OCI-M1 (cell line): ENCODE data around the gene RAD54L.
"Not testable (repeated sequence)": the region's sequence is repeated elsewhere in the genome, so short reads cannot be mapped to it uniquely, and the experiment has no call there.

Experiments
- DNase-seq: peaks from one replicate; lab custom pipeline; 2025; lab: John Stamatoyannopoulos, UW

The RAD54L gene

GRCh38 chr1:46241733-46242132 lies 5.8 kb upstream of the RAD54L start:
- DNase-seq = not testable (repeated sequence)

DNA sequence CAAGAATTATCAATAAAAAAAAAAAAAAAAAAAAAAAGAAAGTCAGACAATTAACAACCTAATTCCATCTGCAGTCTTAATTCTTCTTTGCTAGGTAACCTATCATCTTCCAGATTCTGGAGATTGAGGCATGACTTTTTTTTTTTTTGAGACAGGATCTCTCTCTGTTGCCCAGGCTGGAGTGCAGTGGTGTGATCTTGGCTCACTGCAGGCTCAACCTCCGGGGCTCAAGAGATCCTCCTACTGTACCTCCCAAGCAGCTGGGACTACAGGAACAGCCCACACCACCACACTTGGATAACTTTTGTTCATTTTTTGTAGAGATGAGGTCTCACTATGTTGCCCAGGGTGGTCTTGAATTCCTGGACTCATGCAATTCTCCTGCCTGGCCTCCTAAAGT lies 4.6 kb upstream of the RAD54L start:
- no peak for DNase-seq

DNA sequence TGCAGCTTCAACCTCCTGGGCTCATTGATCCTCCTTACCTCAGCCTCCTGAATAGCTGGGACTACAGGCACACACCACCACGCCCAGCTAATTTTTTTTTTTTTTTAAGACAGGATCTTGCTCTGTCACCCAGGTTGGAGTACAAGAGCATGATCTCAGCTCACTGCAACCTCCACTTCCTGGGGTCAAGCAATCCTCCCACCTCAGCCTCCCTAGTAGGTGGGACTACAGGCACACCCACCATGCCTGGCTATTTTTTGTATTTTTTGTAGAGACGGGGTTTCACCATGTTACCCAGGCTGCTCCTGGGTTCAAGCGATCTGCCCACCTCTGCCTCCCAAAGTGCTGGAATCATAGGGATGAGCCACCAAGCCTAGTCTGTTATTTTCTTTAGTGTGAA lies 3.7 kb upstream of the RAD54L start:
- not testable (repeated sequence) for DNase-seq

GRCh38 chr1:46244656-46245371 lies 2.7 kb upstream of the RAD54L start:
- DNase-seq = peak; percentile 84

DNA sequence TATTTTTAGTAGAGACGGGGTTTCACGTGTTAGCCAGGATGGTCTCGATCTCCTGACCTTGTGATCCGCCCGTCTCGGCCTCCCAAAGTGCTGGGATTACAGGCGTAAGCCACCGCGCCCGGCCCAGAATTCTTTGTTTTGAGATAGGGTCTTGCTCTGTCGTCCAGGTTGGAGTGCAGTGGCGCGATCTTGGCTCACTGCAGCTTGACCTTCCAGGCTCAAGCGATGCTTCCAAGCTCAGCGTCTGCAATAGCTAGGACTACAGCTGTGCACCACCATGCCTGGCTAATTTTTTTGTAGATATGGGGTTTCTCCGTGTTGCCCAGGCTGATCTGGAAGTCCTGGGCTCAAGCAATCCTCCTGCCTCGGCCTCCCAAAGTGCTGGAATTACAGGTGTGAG lies 1.4 kb upstream of the RAD54L start:
- DNase-seq = not testable (repeated sequence)

GRCh38 chr1:46246548-46247435 lies 771 bp upstream of the RAD54L start:
- DNase-seq = peak; percentile 98

DNA sequence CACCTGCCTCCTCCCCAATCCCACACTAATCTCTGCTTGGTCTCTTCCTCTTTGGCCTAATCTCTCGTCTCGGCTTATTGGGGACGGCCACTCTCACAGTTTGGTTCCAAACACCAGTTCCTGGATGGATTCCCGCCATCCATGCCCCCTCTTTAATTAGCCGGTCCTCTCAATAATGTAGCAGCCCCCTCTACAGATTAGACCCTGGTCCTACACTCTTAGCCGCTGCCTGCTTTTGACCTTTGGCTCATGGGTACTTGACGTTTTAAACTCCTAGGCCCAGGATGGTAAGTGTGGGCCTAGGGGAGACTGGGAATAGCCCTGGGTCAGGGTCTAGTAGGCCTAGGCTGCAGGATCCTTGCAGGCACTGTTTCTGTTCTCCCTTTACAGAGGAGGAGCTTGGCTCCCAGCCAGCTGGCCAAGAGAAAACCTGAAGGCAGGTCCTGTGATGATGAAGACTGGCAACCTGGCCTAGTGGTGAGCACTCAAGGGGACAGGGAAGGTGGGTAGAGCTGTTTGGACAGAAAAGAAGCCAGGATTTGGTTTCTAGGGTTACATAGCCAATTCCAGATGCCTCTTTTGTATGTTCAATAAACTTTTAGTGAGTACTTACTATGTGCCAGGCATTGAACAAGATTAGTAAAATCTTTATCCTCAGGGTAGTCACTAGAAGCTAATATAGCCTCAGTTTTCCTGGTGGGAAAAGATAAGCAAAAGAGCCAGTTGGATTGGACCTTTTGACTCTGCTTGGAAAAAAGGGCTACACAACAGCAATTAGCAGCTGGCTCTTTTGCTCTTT lies 758 bp downstream of the RAD54L start:
- peak; percentile 82 for DNase-seq

DNA sequence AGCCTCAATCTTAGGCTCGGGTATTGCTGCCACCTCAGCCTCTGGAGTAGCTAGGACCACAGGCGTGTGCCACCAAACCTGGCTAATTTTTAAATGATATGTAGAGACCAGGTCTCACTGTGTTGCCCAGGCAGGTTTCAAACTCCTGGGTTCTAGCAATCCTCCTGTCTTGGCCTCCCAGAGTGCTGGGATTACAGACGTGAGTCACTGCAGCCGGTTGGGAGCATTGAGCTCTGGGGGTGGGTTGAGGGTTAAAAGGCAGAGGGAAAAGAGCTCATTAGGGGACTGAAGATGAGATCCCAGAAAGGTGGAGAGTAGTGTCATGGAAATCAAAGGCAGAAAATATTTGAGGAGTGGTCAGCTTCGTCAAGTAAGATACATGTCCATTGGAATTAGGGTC lies 7.1 kb downstream of the RAD54L start:
- no peak for DNase-seq

DNA sequence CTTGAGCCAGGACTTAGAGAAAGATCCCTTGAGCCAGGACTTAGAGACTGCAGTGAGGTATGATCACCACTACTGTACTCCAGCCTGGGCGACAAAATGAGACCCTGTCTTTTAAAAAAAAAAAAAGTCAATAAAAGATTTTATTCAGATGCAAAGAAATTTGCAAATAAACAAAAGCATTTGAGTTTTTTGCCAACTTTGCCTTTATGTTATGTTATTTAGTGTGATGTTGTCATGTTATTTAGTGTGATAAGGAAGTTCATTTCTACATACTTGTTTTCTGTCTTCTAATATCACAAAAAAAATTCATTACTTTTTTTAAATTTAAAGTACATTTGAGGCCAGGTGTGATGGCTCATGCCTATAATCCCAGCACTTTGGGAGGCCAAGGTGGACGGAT lies 9.0 kb downstream of the RAD54L start:
- DNase-seq = no peak

GRCh38 chr1:46262508-46262907 lies 14.9 kb downstream of the RAD54L start:
- no peak for DNase-seq

GRCh38 chr1:46263146-46263545 lies 15.6 kb downstream of the RAD54L start:
- DNase-seq = no peak

- DNase-seq = no peak
Observed at GRCh38 chr1:46268578-46268977, 21.0 kb downstream of the RAD54L start.

DNA sequence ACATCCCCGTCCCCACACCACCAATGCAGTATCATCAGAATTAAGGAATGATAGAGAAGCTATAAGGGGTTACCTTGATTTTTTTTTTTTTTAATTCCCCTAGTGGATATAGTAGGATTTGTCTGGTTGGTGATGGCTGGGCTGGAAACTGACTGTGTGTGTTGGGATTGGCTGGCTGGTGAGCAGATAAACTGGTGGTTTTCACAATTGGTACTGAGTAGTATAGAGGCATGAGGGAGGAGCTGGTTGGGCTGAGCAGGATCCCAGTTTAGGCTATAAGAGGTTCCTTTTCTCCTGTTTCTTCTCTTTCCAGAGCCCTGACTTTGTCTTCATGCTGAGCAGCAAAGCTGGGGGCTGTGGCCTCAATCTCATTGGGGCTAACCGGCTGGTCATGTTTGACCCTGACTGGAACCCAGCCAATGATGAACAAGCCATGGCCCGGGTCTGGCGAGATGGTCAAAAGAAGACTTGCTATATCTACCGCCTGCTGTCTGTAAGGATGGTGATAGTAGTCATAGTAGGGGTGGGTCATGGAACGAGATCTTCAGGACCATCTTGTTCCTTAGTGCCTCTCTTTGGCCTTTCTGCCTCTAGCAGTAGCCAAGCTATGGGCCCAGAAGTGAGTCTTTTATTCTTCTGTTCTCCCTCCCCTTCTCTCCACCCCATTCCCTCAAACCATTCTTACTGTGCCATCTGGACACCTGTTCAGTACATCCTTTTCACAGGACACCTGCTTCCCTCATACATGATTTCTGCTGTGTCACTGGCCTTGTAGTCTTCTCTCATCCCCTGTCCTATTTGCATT lies 26.9 kb downstream of the RAD54L start:
- no peak for DNase-seq

GRCh38 chr1:46275030-46275337 lies 27.4 kb downstream of the RAD54L start:
- no peak for DNase-seq

DNA sequence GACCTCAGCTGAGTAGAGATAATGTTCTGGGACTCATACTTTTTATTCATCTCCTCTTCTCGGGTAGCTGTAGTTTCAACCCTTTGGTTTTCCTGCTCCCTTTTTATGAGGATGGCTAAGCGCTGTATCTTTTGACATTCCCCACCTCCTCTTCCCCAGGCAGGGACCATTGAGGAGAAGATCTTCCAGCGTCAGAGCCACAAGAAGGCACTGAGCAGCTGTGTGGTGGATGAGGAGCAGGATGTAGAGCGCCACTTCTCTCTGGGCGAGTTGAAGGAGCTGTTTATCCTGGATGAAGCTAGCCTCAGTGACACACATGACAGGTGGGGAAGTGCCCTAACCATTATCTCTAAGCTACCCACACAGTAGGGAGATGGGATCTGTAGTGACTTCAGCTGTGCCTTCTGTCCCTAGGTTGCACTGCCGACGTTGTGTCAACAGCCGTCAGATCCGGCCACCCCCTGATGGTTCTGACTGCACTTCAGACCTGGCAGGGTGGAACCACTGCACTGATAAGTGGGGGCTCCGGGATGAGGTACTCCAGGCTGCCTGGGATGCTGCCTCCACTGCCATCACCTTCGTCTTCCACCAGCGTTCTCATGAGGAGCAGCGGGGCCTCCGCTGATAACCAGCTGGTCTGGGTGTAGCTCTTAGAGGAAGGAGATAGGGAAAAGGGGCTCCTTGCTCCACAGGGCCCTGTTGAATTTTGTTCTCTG lies 30.3 kb downstream of the RAD54L start:
- no peak for DNase-seq

DNA sequence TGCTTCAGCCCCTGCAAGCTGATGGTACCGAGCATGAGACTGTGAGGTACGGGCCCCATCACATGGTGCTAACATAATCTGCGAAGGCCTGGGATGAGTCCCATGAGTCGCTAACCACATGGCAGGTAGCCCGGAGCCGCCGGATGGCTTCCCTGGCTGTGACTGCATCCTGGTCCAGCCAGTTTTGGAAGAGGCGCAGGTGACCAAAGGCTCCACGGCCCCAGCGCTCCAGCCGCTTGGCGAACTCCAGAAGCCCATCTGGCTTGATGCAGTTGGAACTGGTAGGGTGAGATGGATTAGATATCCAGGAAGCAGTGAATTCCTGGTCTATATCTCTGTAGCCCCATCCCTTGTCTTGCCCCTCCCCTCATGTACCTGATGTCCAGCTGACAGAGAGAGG lies 31.2 kb downstream of the RAD54L start:
- no peak for DNase-seq

GRCh38 chr1:46280092-46280491 lies 32.5 kb downstream of the RAD54L start:
- DNase-seq = no peak

DNA sequence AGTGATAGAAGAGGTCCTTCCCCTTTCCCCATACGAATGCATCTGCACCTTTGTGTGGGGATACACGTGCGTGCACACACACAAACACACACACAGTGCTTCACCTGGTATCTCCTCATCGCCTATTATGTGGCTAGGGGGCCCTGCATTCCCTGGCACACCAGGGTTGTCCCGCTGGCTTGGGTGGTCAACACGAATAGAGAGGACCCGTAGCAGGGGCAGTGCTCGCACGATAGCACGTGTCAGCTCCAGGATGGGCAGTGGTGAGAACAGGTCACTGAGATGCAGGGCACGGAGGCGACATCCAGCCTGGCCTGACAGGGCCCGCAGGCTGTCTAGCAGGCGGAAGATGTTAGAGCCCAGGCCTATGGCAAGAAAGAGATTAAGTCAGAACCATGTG lies 33.5 kb downstream of the RAD54L start:
- DNase-seq = no peak

GRCh38 chr1:46284058-46284457 lies 36.5 kb downstream of the RAD54L start:
- DNase-seq = no peak

DNA sequence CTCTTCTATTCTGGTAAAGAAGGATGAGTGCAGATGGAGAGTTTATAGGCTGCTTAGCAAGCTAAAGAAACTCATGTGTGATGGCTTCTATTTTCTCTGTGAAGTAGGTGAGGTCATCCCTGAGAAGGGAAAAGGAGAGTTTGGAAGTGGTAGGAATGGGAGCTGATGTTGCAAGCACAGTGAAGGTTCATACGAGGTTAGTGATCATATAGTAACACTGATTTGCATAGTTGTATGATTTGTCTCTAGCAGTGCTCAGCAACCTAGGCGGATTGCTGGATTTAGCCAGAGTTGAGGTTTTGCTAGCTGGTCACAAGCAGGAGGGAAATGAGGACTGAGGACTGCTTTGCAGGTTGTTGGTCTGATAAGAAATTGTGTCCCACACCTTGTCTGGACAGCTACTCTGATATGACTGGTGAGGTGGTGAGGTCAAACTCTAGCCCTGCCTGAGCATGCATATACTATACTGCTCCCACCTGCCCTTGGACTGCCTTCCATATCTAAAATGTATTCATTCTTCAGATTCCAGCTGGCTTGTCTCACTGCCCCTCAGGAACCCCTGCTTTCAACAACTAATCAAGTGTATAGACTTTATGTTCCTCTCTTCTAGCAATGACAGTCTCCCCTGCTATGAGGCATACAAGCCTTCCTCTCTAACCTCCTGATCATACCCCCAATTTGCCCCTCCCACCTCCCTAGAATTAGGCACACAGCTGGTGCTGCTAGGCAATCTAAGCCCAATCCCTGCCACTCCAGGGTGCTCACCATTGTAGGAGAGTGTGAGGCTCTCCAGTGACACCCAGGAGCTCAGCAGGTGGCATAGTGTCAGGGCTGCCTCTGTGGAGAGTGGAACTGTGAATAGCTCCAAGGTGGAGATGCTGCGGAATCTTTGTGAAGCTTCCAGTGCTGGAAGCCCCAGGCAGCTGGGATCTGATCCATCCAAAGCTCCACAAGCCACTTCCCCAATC lies 37.3 kb downstream of the RAD54L start:
- no peak for DNase-seq
